Mesendoderm (in vitro differentiated cells): ENCODE data around the gene INTS12. TPM values are rescaled to one million over a fixed set of nuclear protein-coding genes. Genes with fewer than 3 reads are reported as not detected.

Source experiments
- DNase-seq: peaks from one replicate; pipeline ENCODE4 v3.0.0; 2013
- H2AK5ac ChIP-seq: 2 replicates; pipeline ENCODE4 v1.6.1; 2013; ENCODE audit warnings: low read length, inconsistent platforms
- H2BK120ac ChIP-seq: 2 replicates; pipeline ENCODE4 v1.6.1; 2013; ENCODE audit warnings: low read depth, mild to moderate bottlenecking, low read length, moderate library complexity, mixed read lengths
- H2BK15ac ChIP-seq: replicated peaks from 2 replicates; pipeline ENCODE4 v1.6.1; 2013; ENCODE audit warnings: low read depth, mild to moderate bottlenecking, moderate library complexity
- H2BK5ac ChIP-seq: 2 replicates; pipeline ENCODE4 v1.6.1; 2013; ENCODE audit warnings: low read length, inconsistent platforms
- H3K18ac ChIP-seq: 2 replicates; pipeline ENCODE4 v1.6.1; 2013; ENCODE audit warnings: mild to moderate bottlenecking, low read length, mixed read lengths
- H3K23ac ChIP-seq: one replicate; pipeline ENCODE4 v1.6.1; 2013; ENCODE audit warnings: low read length
- H3K27ac ChIP-seq: 2 replicates; pipeline ENCODE4 v1.5.1; 2013; ENCODE audit warnings: low read depth, mild to moderate bottlenecking, inconsistent platforms, low read length, moderate library complexity
- H3K27me3 ChIP-seq: 2 replicates; pipeline ENCODE4 v1.6.1; 2013; ENCODE audit warnings: low read length, control low read depth, mild to moderate bottlenecking, inconsistent platforms; ENCODE audit not compliant: insufficient read depth, poor library complexity
- H3K36me3 ChIP-seq: 2 replicates; pipeline ENCODE4 v1.6.1; 2013; ENCODE audit warnings: low read length, inconsistent platforms; ENCODE audit not compliant: control insufficient read depth, insufficient read depth
- H3K4ac ChIP-seq: one replicate; pipeline ENCODE4 v1.6.1; 2013; ENCODE audit warnings: low read depth, mild to moderate bottlenecking, low read length, moderate library complexity
- H3K4me1 ChIP-seq: 2 replicates; pipeline ENCODE4 v1.6.1; 2013; ENCODE audit warnings: low read depth, low read length, inconsistent platforms; ENCODE audit not compliant: control insufficient read depth
- H3K4me2 ChIP-seq: 2 replicates; pipeline ENCODE4 v1.6.1; 2013; ENCODE audit warnings: low read length
- H3K4me3 ChIP-seq: 2 replicates; pipeline ENCODE4 v1.5.1; 2013; ENCODE audit warnings: mild to moderate bottlenecking, low read length
- H3K56ac ChIP-seq: one replicate; pipeline ENCODE4 v1.6.1; 2013; ENCODE audit warnings: low read length
- H3K79me1 ChIP-seq: 2 replicates; pipeline ENCODE4 v1.6.1; 2013; ENCODE audit warnings: low read length, inconsistent platforms
- H3K79me2 ChIP-seq: 2 replicates; pipeline ENCODE4 v1.6.1; 2013; ENCODE audit warnings: mild to moderate bottlenecking, low read length; ENCODE audit not compliant: control insufficient read depth, insufficient read depth
- H3K9ac ChIP-seq: 2 replicates; pipeline ENCODE4 v1.6.1; 2013; ENCODE audit warnings: low read length, inconsistent platforms
- H4K5ac ChIP-seq: one replicate; pipeline ENCODE4 v1.6.1; 2013; ENCODE audit warnings: low read length
- H4K8ac ChIP-seq: one replicate; pipeline ENCODE4 v1.6.1; 2013; ENCODE audit warnings: low read depth, mild to moderate bottlenecking, control low read depth, low read length, moderate library complexity
- WGBS: extraction: QIAGEN DNeasy Blood & Tissue Kit; methylation state at CpG from one replicate; pipeline ENCODE4 v1.1.7; 2013; ENCODE audit warnings: low lambda C conversion rate, missing lambda C conversion rate; ENCODE audit not compliant: insufficient coverage; ENCODE audit errors: extremely low coverage; 5-methylcytosine and 5-hydroxymethylcytosine counted together
- polyA plus RNA-seq, 2 experiments: library from polyadenylated mRNA; stranded (reverse); fragments of 200-250 nt; gene quantifications; one replicate each; pipeline ENCODE4 v1.2.3, GENCODE V29; 2013

The INTS12 gene, protein sequence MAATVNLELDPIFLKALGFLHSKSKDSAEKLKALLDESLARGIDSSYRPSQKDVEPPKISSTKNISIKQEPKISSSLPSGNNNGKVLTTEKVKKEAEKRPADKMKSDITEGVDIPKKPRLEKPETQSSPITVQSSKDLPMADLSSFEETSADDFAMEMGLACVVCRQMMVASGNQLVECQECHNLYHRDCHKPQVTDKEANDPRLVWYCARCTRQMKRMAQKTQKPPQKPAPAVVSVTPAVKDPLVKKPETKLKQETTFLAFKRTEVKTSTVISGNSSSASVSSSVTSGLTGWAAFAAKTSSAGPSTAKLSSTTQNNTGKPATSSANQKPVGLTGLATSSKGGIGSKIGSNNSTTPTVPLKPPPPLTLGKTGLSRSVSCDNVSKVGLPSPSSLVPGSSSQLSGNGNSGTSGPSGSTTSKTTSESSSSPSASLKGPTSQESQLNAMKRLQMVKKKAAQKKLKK
- 21.8 TPM for polyA plus RNA-seq (2013, experiment 1 of 2)
- polyA plus RNA-seq (2013, experiment 2 of 2): 20.7 TPM

DNA sequence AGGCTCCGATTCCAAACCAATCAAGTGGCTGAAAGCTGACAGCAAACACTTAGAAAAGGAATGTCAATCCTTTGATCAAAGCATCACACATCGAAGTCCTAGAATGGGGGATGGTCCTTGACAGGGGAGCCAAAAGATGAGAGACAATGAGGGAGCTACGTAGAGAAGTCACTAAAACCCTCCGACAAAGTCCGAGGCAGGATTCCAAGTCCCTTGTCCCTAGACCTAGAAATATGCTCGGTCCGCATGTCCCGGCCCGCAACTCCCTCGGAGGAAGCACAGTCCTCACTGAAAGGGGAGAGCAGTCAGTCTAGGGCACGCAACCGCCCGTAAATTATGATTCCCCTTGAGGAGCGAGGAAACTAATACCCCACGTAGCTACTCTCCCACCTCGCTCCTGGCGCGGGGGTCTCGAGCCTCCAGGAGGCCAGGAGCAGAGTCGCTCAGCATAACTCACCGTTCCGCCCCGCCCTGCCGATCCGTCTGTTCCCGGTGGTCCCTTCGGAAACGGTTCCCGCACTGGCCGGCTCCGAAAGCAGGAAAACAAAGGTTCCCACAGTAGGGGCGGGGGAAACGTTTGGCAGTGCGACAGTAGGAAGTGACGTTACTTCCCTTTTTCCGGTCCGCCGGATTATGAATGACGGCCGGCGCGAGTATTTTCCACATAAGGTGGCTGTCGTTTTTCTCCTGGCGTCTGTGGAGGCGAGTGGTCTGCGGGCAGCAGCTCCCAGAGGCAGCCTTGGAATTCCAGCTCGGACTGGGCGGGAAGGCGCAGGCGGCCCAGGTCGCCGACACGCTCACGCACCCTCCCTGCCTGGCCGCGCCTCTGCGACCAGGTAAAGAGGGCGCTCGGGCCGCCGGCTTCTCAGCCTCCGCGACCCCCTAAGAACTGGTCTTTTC lies at the start of gene INTS12, which contains the start of gene GSTCD:
TSS of gene INTS12 (minus strand) at position 509 of the 900 bp plus-strand sequence. CDS start 8,684 bp downstream, outside the sequence.
TSS of gene GSTCD (plus strand) at position 604 of the 900 bp plus-strand sequence. CDS start 8,830 bp downstream, outside the sequence.
- Histone ChIP-seq H3K56ac (peak within 1 kb of the TSS; percentile 91), H3K9ac (peak within 1 kb of the TSS; percentile 84), H3K36me3 (no peaks in the 10 kb centered on the region), H2BK5ac (no peak within 1 kb of the TSS), H3K4me3 (peak within 1 kb of the TSS; percentile 65), H3K18ac (peak within 1 kb of the TSS; percentile 36), H3K4me1 (no peaks in the 10 kb centered on the region), H4K8ac (no peak within 1 kb of the TSS), H3K27me3 (no peaks in the 10 kb centered on the region), H4K5ac (no peak within 1 kb of the TSS), H3K23ac (no peak within 1 kb of the TSS), H2AK5ac (no peak within 1 kb of the TSS), H3K4ac (no peak within 1 kb of the TSS), H3K79me2 (peaks cover 16% of the 10 kb centered on the region), H2BK120ac (no peak within 1 kb of the TSS), H3K79me1 (peaks cover 9% of the 10 kb centered on the region), H2BK15ac (no peak within 1 kb of the TSS), H3K27ac (peak within 1 kb of the TSS; percentile 48), H3K4me2 (peak within 1 kb of the TSS; percentile 56)
- WGBS: no CpG with 5 or more reads among the region's 63 CpGs
- DNase-seq: peak; percentile 97

DNA sequence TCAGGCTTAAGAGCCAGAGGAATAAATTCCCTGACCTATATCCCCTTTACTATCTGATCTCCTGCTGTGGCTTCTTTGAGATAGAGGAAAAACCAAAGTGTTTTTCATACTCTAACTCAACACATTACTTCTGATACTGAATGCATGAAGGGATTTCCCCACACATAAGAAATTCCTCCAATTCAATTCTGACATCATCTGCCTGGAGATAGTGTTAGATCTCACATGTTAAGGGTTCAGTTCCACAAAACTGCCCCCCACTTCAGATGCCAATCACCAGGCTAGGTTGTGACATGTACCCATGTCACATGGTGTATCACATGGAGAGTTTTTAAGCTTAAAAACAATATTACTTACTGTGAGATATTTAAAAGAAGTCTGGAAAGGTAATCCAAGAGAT lies 46.9 kb upstream of the INTS12 start:
- no peaks in the 10 kb centered on the region for H3K27me3 ChIP-seq
- no peaks in the 10 kb centered on the region for H3K79me2 ChIP-seq
- H2BK5ac ChIP-seq: no peak overlapping the region
- H3K4me3 ChIP-seq: no peak overlapping the region
- no peaks in the 10 kb centered on the region for H3K36me3 ChIP-seq
- no peak overlapping the region for H2AK5ac ChIP-seq
- H3K18ac ChIP-seq: no peak overlapping the region
- no peak overlapping the region for H3K9ac ChIP-seq
- no peak overlapping the region for H3K56ac ChIP-seq
- H3K4ac ChIP-seq: no peak overlapping the region
- H2BK15ac ChIP-seq: no peak overlapping the region
- no peak overlapping the region for H3K27ac ChIP-seq
- peak; percentile 71 for DNase-seq
- H3K23ac ChIP-seq: no peak overlapping the region
- H4K5ac ChIP-seq: no peak overlapping the region
- no peaks in the 10 kb centered on the region for H3K79me1 ChIP-seq
- no peak overlapping the region for H3K4me2 ChIP-seq
- no peak overlapping the region for H4K8ac ChIP-seq
- no peak overlapping the region for H2BK120ac ChIP-seq
- H3K4me1 ChIP-seq: no peaks in the 10 kb centered on the region

DNA sequence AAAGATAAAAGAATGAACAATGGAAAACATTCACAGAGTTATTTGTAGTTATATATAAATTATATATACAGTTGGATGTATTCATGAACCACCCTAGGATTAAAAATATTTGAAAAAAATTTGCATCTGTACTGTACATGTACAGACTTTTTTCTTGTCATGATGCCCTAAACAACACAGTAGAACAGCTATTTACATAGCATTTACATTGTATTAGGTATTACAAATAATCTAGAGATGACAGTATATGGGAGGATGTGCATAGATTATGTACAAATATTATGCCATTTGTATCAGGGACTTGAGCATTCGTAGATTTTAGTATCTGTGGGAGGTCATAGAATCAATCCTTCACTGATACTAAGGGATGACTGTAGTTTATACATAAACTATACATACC lies 44.9 kb upstream of the INTS12 start:
- Histone ChIP-seq H3K56ac (no peak overlapping the region), H3K79me2 (no peaks in the 10 kb centered on the region), H3K4ac (no peak overlapping the region), H3K36me3 (no peaks in the 10 kb centered on the region), H2BK120ac (no peak overlapping the region), H3K4me1 (no peaks in the 10 kb centered on the region), H2BK15ac (no peak overlapping the region), H2AK5ac (no peak overlapping the region), H3K23ac (no peak overlapping the region), H3K18ac (no peak overlapping the region), H3K4me2 (no peak overlapping the region), H3K79me1 (no peaks in the 10 kb centered on the region), H3K9ac (no peak overlapping the region), H4K8ac (no peak overlapping the region), H3K27ac (no peak overlapping the region), H3K4me3 (no peak overlapping the region), H4K5ac (no peak overlapping the region), H3K27me3 (no peaks in the 10 kb centered on the region), H2BK5ac (no peak overlapping the region)
- no peak for DNase-seq
- WGBS: no CpG with 5 or more reads among the region's 1 CpG

DNA sequence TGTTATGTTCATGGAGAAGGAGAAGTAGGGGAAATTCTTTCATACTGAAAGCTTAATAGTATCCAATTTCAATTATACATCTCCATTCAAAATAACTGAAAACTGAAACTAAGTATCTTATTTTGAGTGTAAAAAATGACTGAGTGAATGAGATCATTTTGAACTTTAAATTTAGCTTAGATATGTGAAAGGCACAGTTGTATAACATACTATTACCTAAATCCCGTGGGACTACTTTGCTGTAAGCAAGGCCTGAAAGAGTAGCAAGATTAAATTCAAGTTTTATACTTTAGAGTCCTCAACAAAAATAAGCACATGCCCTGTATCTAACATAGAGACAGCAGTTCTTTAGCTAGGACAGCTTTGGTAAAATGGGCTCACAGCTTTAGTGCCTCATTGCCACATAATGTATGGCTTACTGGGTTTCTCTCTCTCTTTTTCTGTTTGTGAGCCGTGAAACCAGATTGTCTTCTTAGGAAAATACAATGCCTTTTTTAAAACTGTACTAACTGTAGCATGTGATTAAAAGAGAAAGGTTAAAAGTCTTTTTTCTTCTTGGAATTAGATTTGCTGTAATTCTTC lies 43.3 kb upstream of the INTS12 start:
- Histone ChIP-seq H2BK120ac (no peak overlapping the region), H2AK5ac (no peak overlapping the region), H3K18ac (no peak overlapping the region), H3K4me2 (no peak overlapping the region), H3K27ac (no peak overlapping the region), H3K27me3 (no peaks in the 10 kb centered on the region), H3K23ac (no peak overlapping the region), H3K9ac (no peak overlapping the region), H4K5ac (no peak overlapping the region), H3K36me3 (no peaks in the 10 kb centered on the region), H3K56ac (no peak overlapping the region), H3K79me2 (no peaks in the 10 kb centered on the region), H4K8ac (no peak overlapping the region), H2BK15ac (no peak overlapping the region), H3K4ac (no peak overlapping the region), H3K79me1 (no peaks in the 10 kb centered on the region), H3K4me1 (no peaks in the 10 kb centered on the region), H2BK5ac (no peak overlapping the region), H3K4me3 (no peak overlapping the region)
- DNase-seq: no peak
- no CpG with 5 or more reads among the region's 2 CpGs for whole genome bisulfite sequencing

DNA sequence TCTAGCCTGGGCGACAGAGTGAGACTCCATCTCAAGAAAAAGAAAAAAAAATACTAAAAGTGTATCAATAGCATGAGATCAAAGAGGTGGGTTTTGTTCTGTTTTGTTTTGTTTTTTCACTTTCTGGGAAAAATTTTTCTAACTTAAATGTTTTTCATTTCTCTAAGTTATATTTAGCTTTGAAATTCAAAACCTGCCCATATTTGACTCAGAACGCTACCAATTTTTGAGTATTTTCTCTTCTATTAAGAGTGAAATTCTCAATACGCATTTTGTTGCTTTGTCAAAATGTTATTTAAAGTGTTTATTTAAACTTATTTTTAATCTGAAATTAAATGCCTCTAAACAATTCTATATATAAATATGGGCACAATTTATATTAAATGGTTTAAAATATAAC lies 39.7 kb upstream of the INTS12 start:
- no peak overlapping the region for H3K4me2 ChIP-seq

More for the DNA sequence above, 39.7 kb upstream of the INTS12 start:
- H3K79me2 ChIP-seq: no peaks in the 10 kb centered on the region
- H3K4me3 ChIP-seq: no peak overlapping the region
- H3K4me1 ChIP-seq: no peaks in the 10 kb centered on the region
- H4K5ac ChIP-seq: no peak overlapping the region
- no peak overlapping the region for H3K23ac ChIP-seq
- no peak overlapping the region for H2AK5ac ChIP-seq
- no peaks in the 10 kb centered on the region for H3K36me3 ChIP-seq
- H3K18ac ChIP-seq: no peak overlapping the region
- H2BK120ac ChIP-seq: no peak overlapping the region
- H3K4ac ChIP-seq: no peak overlapping the region
- H3K27me3 ChIP-seq: no peaks in the 10 kb centered on the region
- no peak overlapping the region for H3K56ac ChIP-seq
- DNase-seq: no peak
- no peak overlapping the region for H2BK15ac ChIP-seq
- H2BK5ac ChIP-seq: no peak overlapping the region
- no peaks in the 10 kb centered on the region for H3K79me1 ChIP-seq
- H3K9ac ChIP-seq: no peak overlapping the region
- H3K27ac ChIP-seq: no peak overlapping the region
- H4K8ac ChIP-seq: no peak overlapping the region
- no CpG with 5 or more reads among the region's 3 CpGs for WGBS
